Kidney capillary endothelial cell (primary cell): Measurements from ENCODE around the gene WDR20.

Experiments used
- DNase-seq: peaks from one replicate; pipeline ENCODE4 v3.0.0-alpha.2; 2018; ENCODE audit warnings: low spot score

WDR20 gene

GRCh38 chr14:102197317-102197853 is 57.7 kb downstream of the WDR20 start:
- DNase-seq: no peak

GRCh38 chr14:102200690-102201352 is 61.1 kb downstream of the WDR20 start:
- DNase-seq: no peak

GRCh38 chr14:102201353-102201738 is 61.6 kb downstream of the WDR20 start:
- no peak for DNase-seq

GRCh38 chr14:102201776-102202175 is 62.1 kb downstream of the WDR20 start:
- no peak for DNase-seq

- DNase-seq: no peak
Observed at GRCh38 chr14:102202944-102203343, 63.2 kb downstream of the WDR20 start.

- no peak for DNase-seq
Observed at GRCh38 chr14:102203382-102203781, 63.7 kb downstream of the WDR20 start.

- DNase-seq: no peak
Observed at GRCh38 chr14:102205560-102205959, 65.9 kb downstream of the WDR20 start.

- DNase-seq: no peak
Observed at GRCh38 chr14:102206918-102207317, 67.2 kb downstream of the WDR20 start.

- no peak for DNase-seq
Observed at GRCh38 chr14:102207831-102208365, 68.2 kb downstream of the WDR20 start.

GRCh38 chr14:102208741-102209140 is 69.0 kb downstream of the WDR20 start:
- no peak for DNase-seq

GRCh38 chr14:102209224-102209966 is 69.7 kb downstream of the WDR20 start:
- DNase-seq: no peak

GRCh38 chr14:102210421-102211042 is 70.8 kb downstream of the WDR20 start:
- no peak for DNase-seq

- no peak for DNase-seq
Observed at GRCh38 chr14:102211240-102211639, 71.5 kb downstream of the WDR20 start.

GRCh38 chr14:102212356-102212755 is 72.7 kb downstream of the WDR20 start:
- DNase-seq: no peak

- no peak for DNase-seq
Observed at GRCh38 chr14:102212845-102213244, 73.1 kb downstream of the WDR20 start.

- no peak for DNase-seq
Observed at GRCh38 chr14:102213470-102213869, 73.8 kb downstream of the WDR20 start.

- no peak for DNase-seq
Observed at GRCh38 chr14:102213984-102214658, 74.4 kb downstream of the WDR20 start.

- no peak for DNase-seq
Observed at GRCh38 chr14:102215071-102215470, 75.4 kb downstream of the WDR20 start.

- no peak for DNase-seq
Observed at GRCh38 chr14:102215576-102216250, 76.0 kb downstream of the WDR20 start.

GRCh38 chr14:102217399-102217798 is 77.7 kb downstream of the WDR20 start:
- no peak for DNase-seq

- no peak for DNase-seq
Observed at GRCh38 chr14:102217987-102218421, 78.3 kb downstream of the WDR20 start.

- no peak for DNase-seq
Observed at GRCh38 chr14:102218688-102219087, 79.0 kb downstream of the WDR20 start.
